ENCODE measurements around the gene CEP135. TPM values are rescaled to one million over a fixed set of nuclear protein-coding genes. Genes with fewer than 3 reads are reported as not detected.
"Not testable (repeated sequence)": the region's sequence is repeated elsewhere in the genome, so short reads cannot be mapped to it uniquely, and the experiment has no call there.

Gene CEP135
- polyA plus RNA-seq, 6 donors from 2014 or later: 13.6 to 23.0 (median 17.0) TPM

- H3K27ac Mint-ChIP-seq: peak overlapping the region in 4 of 6 donors; percentile 42 to 88 (median 66)
- no peak overlapping the region for H3K4me3 Mint-ChIP-seq
- DNase-seq (no peak), ATAC-seq (ENCODE audit: low read depth in 2 of 2) (no peak)
- H3K4me1 Mint-ChIP-seq: peaks cover 4 to 20% (median 11%) of the 10 kb centered on the region in 3 donors
- no peaks in the 10 kb centered on the region for H3K27me3 Mint-ChIP-seq
- no peaks in the 10 kb centered on the region for H3K9me3 Mint-ChIP-seq
- no peaks in the 10 kb centered on the region for H3K36me3 Mint-ChIP-seq
Observed at GRCh38 chr4:55926610-55927009, 22.1 kb upstream of the CEP135 start.

GRCh38 chr4:55927803-55928437 is 20.8 kb upstream of the CEP135 start:
- Mint-ChIP-seq H3K4me1 (peaks cover 4 to 20% (median 11%) of the 10 kb centered on the region in 3 donors), H3K27ac (peak overlapping the region in 1 of 6 donors; percentile 9), H3K9me3 (no peaks in the 10 kb centered on the region), H3K27me3 (no peaks in the 10 kb centered on the region), H3K36me3 (no peaks in the 10 kb centered on the region), H3K4me3 (no peak overlapping the region)
- DNase-seq (no peak), ATAC-seq (ENCODE audit: low read depth in 2 of 2) (no peak)

GRCh38 chr4:55928846-55929245 is 19.9 kb upstream of the CEP135 start:
- H3K4me1 Mint-ChIP-seq: peaks cover 4 to 20% (median 6%) of the 10 kb centered on the region in 3 donors
- ATAC-seq (ENCODE audit: low read depth in 2 of 2): no peak
- no peak overlapping the region for H3K27ac Mint-ChIP-seq
- H3K27me3 Mint-ChIP-seq: no peaks in the 10 kb centered on the region
- DNase-seq: no peak
- H3K9me3 Mint-ChIP-seq: peaks cover 0 to 3% (median 0%) of the 10 kb centered on the region in 7 donors
- H3K36me3 Mint-ChIP-seq: no peaks in the 10 kb centered on the region
- no peak overlapping the region for H3K4me3 Mint-ChIP-seq

- DNase-seq: no peak
- no peak for ATAC-seq (ENCODE audit: low read depth in 2 of 2)
- peak overlapping the region; percentile 3 to 75 (median 46) for H3K27ac Mint-ChIP-seq
- H3K4me1 Mint-ChIP-seq: peaks cover 6 to 19% (median 7%) of the 10 kb centered on the region in 3 donors
- H3K9me3 Mint-ChIP-seq: peaks cover 0 to 19% (median 4%) of the 10 kb centered on the region in 7 donors
- peaks cover under 1 to 5% of the 10 kb centered on the region in 2 donors for H3K36me3 Mint-ChIP-seq
- no peaks in the 10 kb centered on the region for H3K27me3 Mint-ChIP-seq
- H3K4me3 Mint-ChIP-seq: peak overlapping the region in 1 of 8 donors; percentile 39
Observed at GRCh38 chr4:55931043-55931442, 17.7 kb upstream of the CEP135 start.

- Mint-ChIP-seq H3K36me3 (peaks cover 5 to 6% of the 10 kb centered on the region in 2 donors), H3K4me1 (peaks cover 0 to 13% (median 7%) of the 10 kb centered on the region in 3 donors), H3K27ac (peak overlapping the region in 3 of 6 donors; percentile 30 to 70 (median 33)), H3K27me3 (no peaks in the 10 kb centered on the region), H3K4me3 (peak overlapping the region in 1 of 8 donors; percentile 10), H3K9me3 (peaks cover 0 to 27% (median 10%) of the 10 kb centered on the region in 7 donors)
- DNase-seq: no peak
- ATAC-seq (ENCODE audit: low read depth in 2 of 2): no peak
Observed at GRCh38 chr4:55931833-55932232, 16.9 kb upstream of the CEP135 start.

- no peak for ATAC-seq (ENCODE audit: low read depth in 2 of 2)
- no peak overlapping the region for H3K4me3 Mint-ChIP-seq
Observed at GRCh38 chr4:55932511-55932910, 16.2 kb upstream of the CEP135 start.

GRCh38 chr4:55933611-55934010 is 15.1 kb upstream of the CEP135 start:
- Mint-ChIP-seq H3K27ac (no peak overlapping the region), H3K27me3 (no peaks in the 10 kb centered on the region), H3K36me3 (peaks cover 18 to 19% of the 10 kb centered on the region in 2 donors), H3K4me3 (no peak overlapping the region), H3K4me1 (peaks cover 3 to 16% (median 9%) of the 10 kb centered on the region in 3 donors), H3K9me3 (peaks cover 0 to 42% (median 21%) of the 10 kb centered on the region in 7 donors)
- DNase-seq (no peak), ATAC-seq (ENCODE audit: low read depth in 2 of 2) (no peak)

More at GRCh38 chr4:55932511-55932910, 16.2 kb upstream of the CEP135 start:
- DNase-seq: no peak
- Mint-ChIP-seq H3K4me1 (peaks cover 0 to 13% (median 7%) of the 10 kb centered on the region in 3 donors), H3K9me3 (peaks cover 0 to 33% (median 14%) of the 10 kb centered on the region in 7 donors), H3K27ac (no peak overlapping the region), H3K36me3 (peaks cover 7 to 8% of the 10 kb centered on the region in 2 donors), H3K27me3 (no peaks in the 10 kb centered on the region)

- not testable (repeated sequence) for H3K27me3 Mint-ChIP-seq; H3K27ac Mint-ChIP-seq; H3K4me3 Mint-ChIP-seq; DNase-seq; ATAC-seq (ENCODE audit: low read depth in 2 of 2)
- peaks cover 0 to 55% (median 21%) of the 10 kb centered on the region in 7 donors for H3K9me3 Mint-ChIP-seq
- H3K36me3 Mint-ChIP-seq: peaks cover 34 to 40% of the 10 kb centered on the region in 2 donors
- peaks cover 12 to 16% (median 15%) of the 10 kb centered on the region in 3 donors for H3K4me1 Mint-ChIP-seq
Observed at GRCh38 chr4:55935907-55936306, 12.8 kb upstream of the CEP135 start.

GRCh38 chr4:55938481-55938880 is 10.3 kb upstream of the CEP135 start:
- H3K9me3 Mint-ChIP-seq: peaks cover 0 to 55% (median 21%) of the 10 kb centered on the region in 7 donors

GRCh38 chr4:55939421-55939820 is 9.3 kb upstream of the CEP135 start:
- Mint-ChIP-seq H3K4me3 (no peak overlapping the region), H3K27ac (peak overlapping the region in 1 of 6 donors; percentile 6), H3K4me1 (peaks cover 10 to 22% (median 17%) of the 10 kb centered on the region in 3 donors), H3K36me3 (peaks cover 37 to 47% of the 10 kb centered on the region in 2 donors), H3K27me3 (no peaks in the 10 kb centered on the region), H3K9me3 (peaks cover 0 to 50% (median 18%) of the 10 kb centered on the region in 7 donors)
- no peak for ATAC-seq (ENCODE audit: low read depth in 2 of 2)
- no peak for DNase-seq

More at GRCh38 chr4:55938481-55938880, 10.3 kb upstream of the CEP135 start:
- no peak for ATAC-seq (ENCODE audit: low read depth in 2 of 2)
- peaks cover 34 to 40% of the 10 kb centered on the region in 2 donors for H3K36me3 Mint-ChIP-seq
- H3K27ac Mint-ChIP-seq: peak overlapping the region in 4 of 6 donors; percentile 1 to 71 (median 43)
- H3K4me3 Mint-ChIP-seq: peak overlapping the region in 5 of 8 donors; percentile 23 to 69 (median 37)
- H3K4me1 Mint-ChIP-seq: peaks cover 10 to 16% (median 11%) of the 10 kb centered on the region in 3 donors
- no peak for DNase-seq
- no peaks in the 10 kb centered on the region for H3K27me3 Mint-ChIP-seq

- Mint-ChIP-seq H3K27ac (peak overlapping the region in 2 of 6 donors; percentile 12 to 69), H3K4me1 (peaks cover 29 to 46% (median 42%) of the 10 kb centered on the region in 3 donors), H3K4me3 (no peak overlapping the region), H3K36me3 (peaks cover 37 to 51% of the 10 kb centered on the region in 2 donors), H3K9me3 (peaks cover 0 to 30% (median 9%) of the 10 kb centered on the region in 7 donors), H3K27me3 (no peaks in the 10 kb centered on the region)
- ATAC-seq (ENCODE audit: low read depth in 2 of 2) (no peak), DNase-seq (no peak)
Observed at GRCh38 chr4:55941881-55942396, 6.8 kb upstream of the CEP135 start.

GRCh38 chr4:55947254-55947882 is 1.4 kb upstream of the CEP135 start:
- Mint-ChIP-seq H3K27me3 (no peaks in the 10 kb centered on the region), H3K4me3 (peak overlapping the region; percentile 91 to 99 (median 94)), H3K9me3 (peaks cover 0 to 2% (median 0%) of the 10 kb centered on the region in 7 donors), H3K27ac (peak overlapping the region; percentile 98 to 100 (median 100)), H3K4me1 (peaks cover 40 to 63% (median 54%) of the 10 kb centered on the region in 3 donors), H3K36me3 (peaks cover 9 to 18% of the 10 kb centered on the region in 2 donors)
- ATAC-seq (ENCODE audit: low read depth in 2 of 2) (peak; percentile 60), DNase-seq (peak; percentile 75)

Data from naive B cell (primary cell).